Myocyte (in vitro differentiated cells): ENCODE data around the gene TFEB. TPM values are rescaled to one million over a fixed set of nuclear protein-coding genes. Genes with fewer than 3 reads are reported as not detected.
"Not testable (repeated sequence)": the region's sequence is repeated elsewhere in the genome, so short reads cannot be mapped to it uniquely, and the experiment has no call there.

Experiments used
- DNase-seq: peaks from one replicate; pipeline ENCODE4 v3.0.0-alpha.2; 2012; ENCODE audit warnings: low read depth
- total RNA-seq: library from RNA; depleted of rRNA; stranded (reverse); fragments of >200 nt; gene quantifications from 2 replicates; pipeline ENCODE4 v1.2.3, GENCODE V29; 2014

The TFEB gene
- total RNA-seq, 1 donor from 2014 or later = 10.6 TPM

GRCh38 chr6:41766043-41766664, 30.7 kb upstream of the TFEB start:
- not testable (repeated sequence) for DNase-seq

GRCh38 chr6:41763470-41763869, 28.1 kb upstream of the TFEB start:
- no peak for DNase-seq

GRCh38 chr6:41759905-41760579, 24.6 kb upstream of the TFEB start:
- no peak for DNase-seq

- no peak for DNase-seq
Measured at GRCh38 chr6:41759106-41759904, 23.9 kb upstream of the TFEB start.

GRCh38 chr6:41758641-41759035, 23.2 kb upstream of the TFEB start:
- no peak for DNase-seq

DNA sequence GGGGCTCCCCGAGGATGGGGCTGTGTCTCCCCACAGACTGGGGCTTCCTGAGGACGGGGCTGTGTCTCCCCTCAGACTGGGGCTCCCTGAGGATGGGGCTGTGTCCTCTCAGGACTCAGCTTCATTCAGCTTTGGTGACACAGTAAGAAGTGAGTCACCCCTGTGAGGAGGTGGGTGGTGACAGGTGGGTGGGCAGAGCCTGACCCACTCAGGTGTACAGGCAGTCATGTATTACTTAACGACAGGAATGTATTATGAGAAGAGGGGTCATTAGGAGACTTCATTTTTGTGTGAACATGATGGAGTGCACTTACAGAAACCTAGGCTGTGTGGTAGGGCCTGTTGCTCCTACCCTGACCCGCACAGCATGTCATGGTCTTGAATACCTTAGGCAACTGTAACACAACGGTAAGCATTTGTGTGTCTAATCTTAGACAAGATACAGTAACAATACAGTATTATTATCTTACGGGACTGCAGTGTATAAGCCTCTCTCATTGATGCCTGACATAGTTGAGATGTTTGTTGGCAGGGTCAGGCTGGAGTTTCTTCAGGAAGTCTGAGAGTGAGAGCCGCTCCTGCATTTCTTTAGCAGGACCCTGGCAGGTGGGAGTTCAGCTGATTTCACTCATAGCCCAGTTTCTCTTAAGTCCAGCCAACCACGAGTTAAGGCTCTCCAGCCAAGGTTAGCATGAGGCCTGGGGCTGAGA, 22.7 kb upstream of the TFEB start:
- DNase-seq = peak; percentile 14

DNA sequence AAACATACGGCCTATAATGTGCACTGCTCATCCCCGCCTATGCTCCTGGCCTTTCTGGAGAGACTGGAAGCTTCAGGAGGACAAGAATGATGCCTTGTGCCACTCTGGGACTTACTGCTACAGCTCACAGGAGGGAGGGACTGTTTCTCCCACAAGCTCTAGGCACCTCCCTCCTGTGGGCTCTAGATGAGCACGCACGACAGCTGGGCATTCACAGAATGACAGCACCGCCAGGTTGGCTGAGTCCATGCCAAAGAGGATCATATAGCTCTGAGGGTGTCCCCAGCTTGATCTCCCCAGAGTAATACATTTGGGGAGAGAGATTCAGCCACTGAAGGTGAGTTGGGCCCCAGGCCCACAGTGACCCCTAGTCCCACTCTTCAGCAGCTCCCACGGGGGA, 21.9 kb upstream of the TFEB start:
- DNase-seq = peak; percentile 78

DNA sequence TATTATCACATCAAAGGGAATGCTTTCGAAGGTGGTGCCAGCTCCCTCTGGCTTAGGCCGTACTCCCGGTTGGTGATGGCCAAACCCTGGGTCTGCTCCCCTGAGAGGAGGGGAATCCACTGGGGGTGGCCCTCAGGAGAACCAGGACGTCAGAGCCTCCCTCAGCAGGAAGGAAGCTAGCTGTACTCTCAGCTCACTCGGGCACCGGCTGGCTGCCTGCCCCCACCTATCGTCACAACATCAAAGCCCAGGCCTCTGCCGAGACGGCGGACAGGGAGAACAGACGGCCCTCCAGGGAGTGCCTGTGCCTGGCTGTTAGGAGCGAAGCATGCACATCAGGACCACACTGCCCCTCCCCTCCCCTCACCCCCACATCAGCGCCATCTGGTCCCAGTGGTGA, 20.9 kb upstream of the TFEB start:
- DNase-seq = no peak

DNA sequence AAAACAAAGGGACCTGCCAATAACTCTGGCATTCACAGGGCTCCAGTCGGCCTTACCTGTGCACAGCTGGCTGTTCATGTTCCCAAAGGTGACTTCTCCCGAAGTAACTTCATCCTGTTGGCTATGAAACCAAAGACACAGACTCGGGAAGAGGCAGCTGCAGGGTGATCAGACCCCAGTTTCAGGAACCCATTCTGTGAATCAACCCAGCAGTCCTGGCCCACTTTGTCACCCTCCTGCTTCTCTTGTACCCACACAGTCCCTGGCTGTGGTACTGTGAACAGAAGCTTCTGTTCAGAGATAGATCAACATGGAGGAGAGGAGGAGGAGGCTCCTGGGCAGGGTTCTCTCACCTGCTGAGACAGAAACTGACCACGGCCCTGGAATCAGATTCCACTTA, 20.5 kb upstream of the TFEB start:
- DNase-seq = no peak

GRCh38 chr6:41750374-41750773, 15.0 kb upstream of the TFEB start:
- DNase-seq = no peak

DNA sequence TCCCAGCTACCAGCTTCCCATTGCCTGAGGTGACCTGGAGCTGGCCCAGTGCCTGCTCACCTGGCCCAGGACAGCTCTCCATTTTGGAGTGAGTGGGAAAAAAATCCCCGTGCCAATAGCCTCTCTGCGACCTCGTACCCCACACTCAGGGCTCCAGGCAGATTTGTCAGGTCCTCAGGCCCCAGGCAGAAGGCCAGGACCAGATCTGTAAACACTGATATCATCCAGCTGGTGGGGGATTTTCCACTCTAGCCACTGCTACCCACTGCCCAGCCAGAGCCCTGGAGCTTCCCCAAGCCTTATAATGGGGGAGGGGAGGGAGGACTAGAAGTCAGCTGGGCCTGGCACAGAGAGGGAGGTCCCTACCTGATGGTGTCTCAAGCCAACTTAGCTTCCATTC, 13.1 kb upstream of the TFEB start:
- no peak for DNase-seq

- DNase-seq = no peak
Measured at GRCh38 chr6:41748102-41748477, 12.7 kb upstream of the TFEB start.

GRCh38 chr6:41747256-41748101, 12.1 kb upstream of the TFEB start, which contains the start of gene PGC:
Gene PGC (minus strand): TSS chr6:41747397. CDS start chr6:41747334, 63 bp downstream.
- no peak for DNase-seq

- no peak for DNase-seq
Measured at GRCh38 chr6:41746107-41746506, 10.7 kb upstream of the TFEB start.

- DNase-seq = no peak
Measured at GRCh38 chr6:41744236-41744787, 8.9 kb upstream of the TFEB start.

GRCh38 chr6:41743406-41744235, 8.2 kb upstream of the TFEB start:
- no peak for DNase-seq

DNA sequence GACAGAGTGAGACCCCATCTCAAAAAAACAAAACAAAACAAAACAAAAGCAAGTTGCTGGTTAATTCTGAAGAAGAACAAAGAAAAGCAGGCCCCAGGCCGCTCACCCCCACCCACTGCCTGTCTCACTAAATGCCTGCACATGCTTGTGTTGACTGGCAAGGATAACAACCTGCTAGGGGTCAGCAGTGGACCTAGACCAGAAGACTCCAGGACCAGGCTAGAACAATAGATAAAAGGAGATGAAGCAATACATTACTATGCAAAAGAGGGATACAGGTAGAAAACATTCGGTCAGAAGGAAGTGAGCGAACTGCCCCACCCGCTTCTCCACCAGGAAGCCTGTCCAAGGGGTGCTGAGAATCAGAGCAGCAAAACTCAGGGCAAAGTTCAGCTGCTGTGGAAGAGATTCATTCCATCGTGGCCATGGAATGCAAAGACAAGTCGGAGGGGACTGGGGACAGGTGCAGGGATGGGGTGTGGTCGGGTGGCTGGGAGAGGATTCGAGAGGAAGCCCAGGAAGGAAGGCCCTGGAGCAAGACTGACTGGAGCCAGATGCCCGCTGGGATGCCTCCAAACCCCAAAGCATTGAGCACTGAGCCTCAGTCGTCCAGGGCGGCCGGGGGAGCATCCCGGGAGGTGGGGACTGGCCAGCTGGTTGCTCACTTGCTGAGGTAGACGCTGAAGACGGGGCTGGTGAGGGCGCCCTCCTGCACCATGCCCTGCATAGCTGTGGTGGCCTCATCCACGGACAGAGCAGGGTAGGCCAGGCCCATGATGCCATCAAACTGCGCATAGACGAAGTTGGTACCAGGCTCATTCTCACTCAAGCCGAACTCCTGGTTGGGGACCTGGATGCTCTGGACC, 6.5 kb upstream of the TFEB start:
- peak; percentile 73 for DNase-seq

GRCh38 chr6:41740366-41741162, 5.2 kb upstream of the TFEB start:
- no peak for DNase-seq
